ENCODE results near the gene PROM1. TPM values are rescaled to one million over a fixed set of nuclear protein-coding genes. Genes with fewer than 3 reads are reported as not detected.

Gene PROM1
- total RNA-seq, 1 experiment from 2014 or later = not detected

Other genes starting within 250 kb of the PROM1 start
- not detected in 2 replicates for gene FGFBP1, start 145.3 kb downstream of the PROM1 start, total RNA-seq (2014; rRNA removed)
- gene FGFBP2, start 120.8 kb downstream of the PROM1 start, total RNA-seq (2014; rRNA removed) = not detected in 2 replicates
- gene TAPT1, start 142.4 kb upstream of the PROM1 start, total RNA-seq (2014; rRNA removed) = 7.6 and 10.1 TPM in 2 replicates

All from LHCN-M2 (cell line).